Epithelial cell of esophagus (primary cell): ENCODE results near the gene FOCAD.

Experiments
- DNase-seq: peaks from one replicate; pipeline ENCODE4 v3.0.0; 2010; ENCODE audit warnings: low read depth
- H3K4me3 ChIP-seq: 2 replicates; pipeline ENCODE4 v1.5.1; 2011; ENCODE audit warnings: mild to moderate bottlenecking, low read length, control low read depth
- CTCF ChIP-seq: IDR thresholded peaks from 2 replicates; pipeline ENCODE4 v1.5.1; 2011; ENCODE audit warnings: low read depth, mild to moderate bottlenecking, low read length, control low read depth, inconsistent platforms; ENCODE audit not compliant: insufficient read depth; ENCODE audit errors: missing control alignments

The FOCAD gene

DNA sequence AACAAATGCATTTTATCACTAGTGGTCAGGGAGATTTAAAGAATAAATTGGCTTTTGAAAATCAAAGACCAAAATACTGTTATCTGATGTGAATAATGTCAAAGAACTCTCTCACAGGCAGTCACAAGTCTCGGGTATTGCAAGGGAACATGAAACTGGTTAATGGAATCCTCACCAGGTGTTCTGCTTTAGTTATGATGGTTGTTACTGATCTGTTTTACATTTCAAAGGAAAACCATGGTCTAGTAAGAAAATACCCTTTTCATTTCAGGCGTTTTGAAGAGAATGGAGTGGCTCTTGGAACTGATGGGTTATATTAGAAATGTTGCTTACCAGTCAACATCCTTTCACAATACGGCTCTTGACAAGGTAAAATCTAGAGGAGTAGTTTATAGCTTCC, 304.0 kb downstream of the FOCAD start:
- H3K4me3 ChIP-seq, result no peak overlapping the region
- no peak for TF ChIP-seq CTCF

DNA sequence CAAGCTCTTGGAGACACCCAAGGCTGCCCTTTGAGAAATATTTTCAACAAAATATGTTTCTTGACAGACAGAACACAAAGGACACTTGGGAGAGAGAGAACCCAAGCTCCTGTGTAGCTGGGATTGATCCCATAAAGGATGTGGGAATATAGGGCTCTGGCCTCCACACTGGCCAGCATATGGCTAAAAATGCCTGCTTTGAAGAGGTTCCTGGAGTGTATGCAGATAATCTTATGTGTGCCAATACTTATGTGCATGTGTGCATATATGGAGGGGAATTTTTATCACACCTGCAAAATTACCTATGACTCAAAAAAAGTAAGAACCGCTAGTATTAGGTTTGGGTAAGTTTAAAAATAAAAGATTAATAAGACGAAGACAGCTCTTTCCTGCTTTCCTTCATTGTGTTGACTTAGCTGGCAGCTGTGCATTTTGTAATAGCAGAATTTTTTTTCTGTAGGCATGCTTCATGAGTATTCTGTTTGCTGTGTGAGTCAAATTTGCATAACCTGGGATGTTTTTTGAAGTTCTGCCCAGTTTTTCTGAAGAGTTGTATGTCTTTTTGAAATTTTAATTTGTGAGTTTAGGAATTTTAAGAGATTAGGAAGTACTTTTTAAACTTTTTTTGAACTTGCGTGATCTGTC, 304.7 kb downstream of the FOCAD start:
- no peak overlapping the region for H3K4me3 ChIP-seq
- TF ChIP-seq CTCF, result no peak
- DNase-seq, result peak; percentile 66

More for the DNA sequence above, 304.0 kb downstream of the FOCAD start:
- DNase-seq, result no peak

GRCh38 chr9:20989923-20990341, 305.9 kb downstream of the FOCAD start:
- DNase-seq, result no peak
- no peak for TF ChIP-seq CTCF
- no peak overlapping the region for H3K4me3 ChIP-seq

GRCh38 chr9:20990867-20991266, 306.8 kb downstream of the FOCAD start:
- DNase-seq, result no peak
- H3K4me3 ChIP-seq, result no peak overlapping the region
- TF ChIP-seq CTCF, result no peak

- DNase-seq, result no peak
- no peak for TF ChIP-seq CTCF
Observed at GRCh38 chr9:20994486-20994885, 310.4 kb downstream of the FOCAD start.

DNA sequence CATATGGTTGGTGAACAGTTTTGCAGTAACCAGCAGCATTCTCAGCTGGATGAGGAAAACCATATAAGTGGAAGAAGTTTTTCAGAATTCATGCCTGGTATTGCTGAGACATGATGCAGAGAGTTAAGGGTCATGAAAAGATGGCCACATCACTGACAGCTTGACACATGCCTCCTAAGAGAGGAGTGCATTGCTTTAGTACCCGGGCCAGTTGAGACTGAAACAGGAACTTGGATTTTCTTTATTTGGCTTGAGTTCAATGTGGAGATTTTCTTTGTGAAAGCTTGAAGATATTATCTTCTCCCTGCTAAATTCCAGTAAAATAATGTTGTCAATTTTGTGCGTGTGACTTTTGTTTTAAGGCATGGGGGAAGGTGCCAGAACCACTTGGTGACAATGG, 311.6 kb downstream of the FOCAD start:
- no peak for TF ChIP-seq CTCF
- no peak for DNase-seq
- no peak overlapping the region for H3K4me3 ChIP-seq

More at GRCh38 chr9:20994486-20994885, 310.4 kb downstream of the FOCAD start:
- no peak overlapping the region for H3K4me3 ChIP-seq

DNA sequence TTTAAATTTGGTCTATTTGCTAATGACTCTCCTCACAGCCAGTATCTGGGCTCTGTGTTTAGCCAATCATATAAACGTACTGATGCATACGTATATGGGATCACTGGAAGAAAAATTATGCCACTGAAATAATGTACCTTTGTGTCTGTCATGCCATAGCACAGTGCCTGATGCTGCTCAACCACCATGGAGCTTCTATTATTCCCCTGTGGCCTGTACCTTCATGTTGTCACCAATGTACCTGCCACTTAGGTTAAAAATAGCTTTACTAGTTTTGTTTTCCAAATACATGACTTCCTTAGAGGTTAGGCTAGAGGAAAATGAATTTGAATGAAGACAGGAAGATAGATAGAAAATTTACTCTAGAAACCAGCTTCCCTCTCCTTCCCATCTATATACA, 312.8 kb downstream of the FOCAD start:
- DNase-seq, result no peak
- no peak for TF ChIP-seq CTCF
- no peak overlapping the region for H3K4me3 ChIP-seq
